OCI-M1 (cell line): Measurements from ENCODE around the gene FICD.
"Not testable (repeated sequence)": the region's sequence is repeated elsewhere in the genome, so short reads cannot be mapped to it uniquely, and the experiment has no call there.

Experiments
- DNase-seq: peaks from one replicate; lab custom pipeline; 2025; lab: John Stamatoyannopoulos, UW

The FICD gene

GRCh38 chr12:108538146-108538545 lies 23.1 kb downstream of the FICD start:
- DNase-seq, result no peak

- no peak for DNase-seq
Measured at GRCh38 chr12:108538616-108539195, 23.6 kb downstream of the FICD start.

GRCh38 chr12:108542320-108542719 lies 27.2 kb downstream of the FICD start:
- DNase-seq, result no peak

GRCh38 chr12:108543652-108544051 lies 28.6 kb downstream of the FICD start:
- DNase-seq, result no peak

- DNase-seq, result no peak
Measured at GRCh38 chr12:108547686-108548085, 32.6 kb downstream of the FICD start.

- no peak for DNase-seq
Measured at GRCh38 chr12:108548954-108549521, 34.0 kb downstream of the FICD start.

- no peak for DNase-seq
Measured at GRCh38 chr12:108551535-108551934, 36.5 kb downstream of the FICD start.

GRCh38 chr12:108553799-108554198 lies 38.7 kb downstream of the FICD start:
- DNase-seq, result no peak

- not testable (repeated sequence) for DNase-seq
Measured at GRCh38 chr12:108555383-108555782, 40.3 kb downstream of the FICD start.

GRCh38 chr12:108559007-108559655 lies 44.1 kb downstream of the FICD start:
- DNase-seq, result no peak

GRCh38 chr12:108559748-108560147 lies 44.7 kb downstream of the FICD start:
- DNase-seq, result peak; percentile 41

- DNase-seq, result peak; percentile 69
Measured at GRCh38 chr12:108560321-108560721, 45.2 kb downstream of the FICD start.

GRCh38 chr12:108560752-108561719 lies 46.0 kb downstream of the FICD start, which contains the start of gene SART3:
SART3 (minus strand) TSS chr12:108561173; CDS start chr12:108561154, 19 bp downstream.
- DNase-seq, result peak; percentile 95

- DNase-seq, result peak; percentile 79
Measured at GRCh38 chr12:108561852-108562347, 46.8 kb downstream of the FICD start.

GRCh38 chr12:108562348-108563135 lies 47.5 kb downstream of the FICD start, which contains the start of gene ISCU:
ISCU (plus strand) TSS chr12:108562596; CDS start chr12:108562623, 27 bp downstream.
- DNase-seq, result peak; percentile 98

GRCh38 chr12:108563136-108563803 lies 48.2 kb downstream of the FICD start:
- peak; percentile 95 for DNase-seq

- no peak for DNase-seq
Measured at GRCh38 chr12:108563804-108564151, 48.7 kb downstream of the FICD start.

GRCh38 chr12:108564724-108565123 lies 49.6 kb downstream of the FICD start:
- DNase-seq, result peak; percentile 87

GRCh38 chr12:108565146-108565545 lies 50.1 kb downstream of the FICD start:
- no peak for DNase-seq

- DNase-seq, result no peak
Measured at GRCh38 chr12:108565976-108566375, 50.9 kb downstream of the FICD start.

- DNase-seq, result no peak
Measured at GRCh38 chr12:108566452-108566851, 51.4 kb downstream of the FICD start.
